OCI-M2 (cell line): Measurements from ENCODE around the gene RITA1.
"Not testable (repeated sequence)": the region's sequence is repeated elsewhere in the genome, so short reads cannot be mapped to it uniquely, and the experiment has no call there.

Experiments
- DNase-seq: peaks from one replicate; lab custom pipeline; 2025; ENCODE audit not compliant: unreplicated experiment; lab: John Stamatoyannopoulos, UW

Gene RITA1, protein sequence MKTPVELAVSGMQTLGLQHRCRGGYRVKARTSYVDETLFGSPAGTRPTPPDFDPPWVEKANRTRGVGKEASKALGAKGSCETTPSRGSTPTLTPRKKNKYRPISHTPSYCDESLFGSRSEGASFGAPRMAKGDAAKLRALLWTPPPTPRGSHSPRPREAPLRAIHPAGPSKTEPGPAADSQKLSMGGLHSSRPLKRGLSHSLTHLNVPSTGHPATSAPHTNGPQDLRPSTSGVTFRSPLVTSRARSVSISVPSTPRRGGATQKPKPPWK

DNA sequence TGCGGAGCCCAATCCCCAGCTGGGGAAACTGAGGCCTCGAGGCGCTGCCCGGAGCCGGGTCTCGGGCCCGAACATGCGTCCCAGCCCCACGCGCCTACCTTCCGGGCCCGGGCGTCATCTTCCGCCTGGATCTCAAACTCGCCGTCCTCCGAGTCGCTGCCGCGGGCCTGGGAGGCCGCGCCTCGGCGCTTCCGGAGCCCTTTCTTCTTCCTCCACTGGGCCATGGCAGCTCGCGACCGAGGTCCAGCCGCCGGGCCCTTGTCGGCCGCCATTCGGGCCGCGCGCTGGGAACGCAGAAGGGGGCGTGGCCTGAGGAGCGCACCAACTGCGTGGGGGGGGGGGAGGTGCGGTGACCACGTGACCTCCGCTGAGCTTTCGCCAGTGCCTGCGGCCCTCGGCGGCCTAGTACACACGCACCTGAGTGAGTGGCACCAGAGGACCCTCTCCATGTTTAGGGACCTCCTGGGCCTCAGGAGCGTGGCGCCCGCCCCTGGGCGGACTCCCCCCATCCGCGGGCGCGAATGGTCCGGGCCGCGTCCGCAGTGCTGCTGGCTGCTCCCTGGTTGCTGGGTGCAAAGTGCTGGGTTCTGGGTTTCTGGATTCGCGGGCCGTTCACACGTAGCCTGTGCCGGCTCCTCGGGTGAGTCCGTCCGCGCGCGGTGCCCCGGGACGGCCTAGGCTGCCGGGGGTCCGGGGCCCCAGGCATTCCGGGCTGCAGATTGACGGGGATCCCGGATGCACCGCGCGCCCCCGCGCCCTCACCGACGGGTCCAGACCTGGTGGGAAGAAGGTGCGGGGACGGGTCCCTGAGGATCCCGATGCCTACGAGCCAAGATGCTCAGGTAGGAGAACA, at the start of gene RITA1, which contains the start of gene DDX54:
RITA1 (plus strand) TSS at position 542 of the 853 bp plus-strand sequence. CDS start 1,026 bp downstream, outside the sequence.
DDX54 (minus strand) TSS at position 299 of the 853 bp plus-strand sequence; CDS start at position 272, 27 bp downstream.
- no peak for DNase-seq

- DNase-seq: no peak
Observed at GRCh38 chr12:113136128-113136989, 49.2 kb upstream of the RITA1 start.

- no peak for DNase-seq
Observed at GRCh38 chr12:113136990-113137511, 48.5 kb upstream of the RITA1 start.

- DNase-seq: no peak
Observed at GRCh38 chr12:113137861-113138783, 47.4 kb upstream of the RITA1 start.

DNA sequence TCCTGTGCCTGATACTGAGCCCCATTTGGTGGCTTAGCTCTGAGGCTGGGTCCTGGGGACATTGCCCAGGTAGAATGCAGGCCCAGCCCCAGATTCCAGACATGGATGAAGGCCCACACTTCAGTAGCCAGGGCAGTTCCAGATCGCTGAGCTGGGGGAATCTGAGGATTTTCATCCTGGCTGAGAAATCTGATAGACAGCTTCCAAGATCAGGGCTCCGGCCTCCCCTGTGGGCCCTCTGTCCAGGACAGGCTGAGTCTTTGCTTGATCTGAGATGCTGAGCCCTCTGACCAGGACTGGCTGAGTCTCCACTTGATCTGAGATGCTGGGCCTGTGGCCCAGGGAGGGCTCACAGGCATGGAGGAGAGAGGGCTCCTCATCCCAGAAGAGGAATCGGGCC, 46.7 kb upstream of the RITA1 start:
- DNase-seq: no peak

GRCh38 chr12:113140706-113141105, 44.8 kb upstream of the RITA1 start:
- DNase-seq: no peak

- DNase-seq: not testable (repeated sequence)
Observed at GRCh38 chr12:113141716-113142115, 43.8 kb upstream of the RITA1 start.

GRCh38 chr12:113142173-113142885, 43.2 kb upstream of the RITA1 start:
- DNase-seq: no peak

DNA sequence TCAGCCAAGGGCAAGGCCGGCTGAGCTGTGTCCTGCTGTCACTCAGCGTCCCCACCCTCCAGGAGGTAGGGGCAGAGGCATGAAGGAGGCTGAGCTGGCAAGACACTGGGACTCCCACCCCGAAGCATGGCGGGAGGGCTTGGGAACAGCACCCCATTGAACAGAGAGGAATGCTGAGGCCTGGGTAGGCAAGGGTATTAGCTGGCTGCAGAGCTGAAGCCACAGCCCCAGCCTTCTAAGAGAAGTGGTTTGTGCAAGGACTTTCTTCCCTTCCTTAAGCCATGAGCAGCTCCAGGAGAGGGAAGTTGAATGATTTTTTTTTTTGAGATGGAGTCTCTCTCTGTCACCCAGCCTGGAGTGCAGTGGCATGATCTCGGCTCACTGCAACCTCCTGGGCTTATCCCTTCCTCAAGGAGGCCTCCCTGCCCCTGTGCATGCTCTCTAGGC, 42.6 kb upstream of the RITA1 start:
- DNase-seq: no peak

- DNase-seq: no peak
Observed at GRCh38 chr12:113143959-113144358, 41.6 kb upstream of the RITA1 start.

GRCh38 chr12:113144806-113145205, 40.7 kb upstream of the RITA1 start:
- no peak for DNase-seq

GRCh38 chr12:113145720-113146551, 39.6 kb upstream of the RITA1 start:
- DNase-seq: no peak

GRCh38 chr12:113146999-113147398, 38.5 kb upstream of the RITA1 start:
- no peak for DNase-seq

DNA sequence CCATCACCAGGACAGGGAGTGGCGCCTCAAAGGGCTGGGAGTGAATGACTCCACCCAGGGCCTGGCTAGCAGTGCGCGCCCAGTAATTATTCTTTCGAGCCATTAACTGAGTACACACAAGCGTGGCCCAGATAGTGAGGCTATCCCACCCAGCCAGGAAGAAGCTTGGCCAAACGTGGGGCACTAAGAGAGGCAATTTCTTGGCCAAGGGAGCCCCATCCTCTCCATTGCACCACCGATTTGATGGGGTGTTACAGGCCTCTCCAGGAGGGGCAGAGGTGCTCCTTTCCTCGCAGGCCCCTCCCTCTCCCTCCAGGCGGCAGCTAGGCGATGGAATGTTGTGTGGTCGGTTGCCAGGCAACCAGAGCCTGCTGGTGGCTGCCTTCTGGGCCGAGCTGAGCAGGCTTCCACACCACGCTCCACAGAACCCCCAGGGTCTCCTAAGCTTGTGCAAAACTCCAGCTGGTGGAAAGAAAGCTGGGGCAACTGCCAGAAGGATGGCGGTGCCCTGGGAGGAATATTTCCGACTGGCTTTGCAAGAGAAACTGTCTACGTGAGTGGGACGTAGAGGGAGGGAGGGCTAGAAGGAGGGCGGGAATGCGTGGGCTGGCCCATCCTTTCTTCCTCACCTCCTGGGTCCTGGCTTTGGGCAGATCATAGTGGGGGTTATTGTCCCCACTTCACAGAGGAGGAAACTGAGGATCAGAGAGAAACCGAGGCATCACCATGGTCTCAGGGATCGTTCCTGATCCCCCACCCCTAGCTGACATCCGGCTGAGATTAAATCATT, 36.0 kb upstream of the RITA1 start, which contains the start of gene CFAP73:
CFAP73 (plus strand) TSS at position 364 of the 790 bp plus-strand sequence; CDS start at position 498, 134 bp downstream.
- DNase-seq: no peak

- DNase-seq: no peak
Observed at GRCh38 chr12:113151655-113152054, 33.9 kb upstream of the RITA1 start.

DNA sequence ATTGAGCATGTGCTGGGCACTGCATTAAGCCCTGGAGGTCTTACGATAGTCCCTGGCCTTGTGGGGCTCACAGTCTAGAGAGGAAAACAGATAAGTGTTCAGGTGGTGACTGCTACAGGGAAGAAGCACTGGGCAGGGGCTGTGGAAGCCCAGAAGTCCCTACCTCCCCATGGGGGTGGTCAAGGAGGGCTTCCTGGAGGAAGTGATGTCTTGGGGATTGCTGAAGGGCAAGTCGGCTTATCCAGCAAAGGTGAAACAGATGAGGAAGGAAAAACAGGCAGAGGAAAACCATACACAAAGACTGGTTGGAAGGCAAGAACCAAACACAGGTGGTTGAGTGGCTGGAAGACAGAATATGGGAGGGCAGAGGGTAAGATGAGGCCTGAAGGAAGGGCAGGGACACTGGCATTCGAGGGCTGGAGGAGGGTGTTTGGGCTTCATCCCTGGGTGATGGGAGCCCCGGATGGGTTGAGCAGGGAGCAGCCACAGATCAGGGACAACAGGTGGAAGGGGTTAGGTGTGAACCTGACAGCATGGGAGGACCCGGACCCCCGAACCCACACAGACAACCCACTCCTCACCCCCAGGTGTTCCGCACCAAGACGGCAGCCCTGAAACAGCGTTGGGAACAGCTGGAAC, 33.2 kb upstream of the RITA1 start:
- DNase-seq: no peak
